Right cardiac atrium (tissue), 5 donors: ENCODE results near the gene CEP162. TPM values are rescaled to one million over a fixed set of nuclear protein-coding genes. Genes with fewer than 3 reads are reported as not detected.
"Not testable (repeated sequence)": the region's sequence is repeated elsewhere in the genome, so short reads cannot be mapped to it uniquely, and the experiment has no call there.

ENCODE experiments used
- ATAC-seq, 2 donors: fragments of 200-7000 bp; cut with Tn5 transposase; one replicate each; pipeline versions ENCODE4 v1.8.0 to v1.9.1; 2020; ENCODE audit warnings: moderate library complexity in 2 of 2, mild to moderate bottlenecking in 1 of 2
- DNase-seq, 3 donors: peaks; one replicate each; pipeline ENCODE4 v3.0.0-alpha.2; 2020
- H3K27ac ChIP-seq: one replicate; pipeline ENCODE4 v1.5.1; 2013; ENCODE audit warnings: mild to moderate bottlenecking, low read length, control low read depth, moderate library complexity
- H3K27me3 ChIP-seq: one replicate; pipeline ENCODE4 v1.6.1; 2013; ENCODE audit not compliant: control insufficient read depth, insufficient read depth
- H3K4me1 ChIP-seq: one replicate; pipeline ENCODE4 v1.6.1; 2013; ENCODE audit warnings: low read length; ENCODE audit not compliant: control insufficient read depth, insufficient read depth
- H3K4me3 ChIP-seq: one replicate; pipeline ENCODE4 v1.5.1; 2013; ENCODE audit warnings: low read length, control low read depth
- H3K9me3 ChIP-seq: one replicate; pipeline ENCODE4 v1.6.1; 2013; ENCODE audit warnings: low read length; ENCODE audit not compliant: control insufficient read depth
- WGBS: extraction: QIAGEN DNeasy Blood & Tissue Kit; methylation state at CpG from one replicate; pipeline ENCODE4 v1.1.7; 2013; 5-methylcytosine and 5-hydroxymethylcytosine counted together
- intact Hi-C, 4 donors: fragments of 100-400 bp; cut with DNase I; formaldehyde crosslinking; loops; one replicate each; pipeline versions ENCODE4 v1.11.0 to v1.14.0; 2022 to 2023
- polyA plus RNA-seq: library from polyadenylated mRNA; stranded (reverse); fragments of 200-250 nt; gene quantifications from one replicate; pipeline ENCODE4 v1.2.3, GENCODE V29; 2013
- total RNA-seq, 4 donors: library from RNA; stranded (reverse); fragmentation: NEBNext Ultra II Directional; extraction: Animal tissue kit (Norgen Biotek cat#: 25700); gene quantifications; one replicate each; pipeline ENCODE4 v1.2.1, GENCODE V29; 2021
- donor health status: healthy with polysubstance abuse.
- donor health status: DM: no; HTN: yes; CAD: no.
- donor health status: DM: no; HTN: no; CAD: no.
- donor health status: DM: no; HTN: yes; CAD: no; lungs with severe emphysema.
- donor health status: DM: yes; HTN: yes; CAD: no.

Gene CEP162
- total and polyA plus RNA-seq, 5 donors = 3.0 to 6.0 (median 4.7) TPM

DNA sequence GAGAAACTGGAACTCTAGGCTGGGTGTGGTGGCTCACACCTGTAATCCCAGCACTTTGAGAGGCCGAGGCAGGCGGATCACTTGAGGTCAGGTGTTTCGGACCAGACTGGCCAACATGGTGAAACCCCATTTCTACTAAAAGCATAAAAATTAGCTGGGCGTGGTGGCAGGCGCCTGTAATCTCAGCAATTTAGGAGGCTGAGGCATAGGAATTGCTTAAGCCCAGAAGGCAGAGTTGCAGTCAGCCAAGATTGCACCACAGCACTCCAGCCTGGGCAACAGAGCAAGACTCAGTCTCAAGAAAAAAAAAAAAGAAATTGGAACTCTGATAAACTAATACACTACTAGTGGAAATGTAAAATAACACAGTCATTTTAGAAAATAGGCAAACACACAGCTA, 3.8 kb downstream of the CEP162 start:
- H3K27ac ChIP-seq, H3K4me3 ChIP-seq, DNase-seq, H3K4me1 ChIP-seq, ATAC-seq, H3K27me3 ChIP-seq, H3K9me3 ChIP-seq: not testable (repeated sequence)
- 96% methylated on average over 5 of the region's 5 CpGs for WGBS
- intact Hi-C loops = loop anchor here in 1 of 4 donors (5.0 kb wide), 1 partner anchor 341 kb away; no protein-coding TSS in a partner anchor

DNA sequence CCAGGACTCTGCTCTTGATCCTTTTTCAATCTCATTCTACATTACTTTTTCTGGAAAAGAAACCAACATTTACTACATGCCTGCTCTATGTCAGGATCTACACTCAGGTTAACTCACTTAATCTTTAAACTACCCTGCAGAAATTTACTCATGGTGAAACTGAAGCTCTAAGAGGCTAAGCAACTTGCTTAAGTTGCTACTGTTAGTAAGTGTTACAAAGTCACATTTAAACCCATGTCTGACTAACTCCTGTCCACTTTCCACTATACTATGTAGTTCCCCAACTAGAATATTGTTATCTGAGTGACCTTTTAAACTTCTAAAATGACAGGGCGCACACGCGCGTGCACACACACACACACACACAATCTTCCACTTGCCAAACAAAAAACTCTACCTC, 5.0 kb downstream of the CEP162 start:
- 86% methylated on average over 4 of the region's 4 CpGs for WGBS
- intact Hi-C loops = loop anchor here in 1 of 4 donors (5.0 kb wide), 1 partner anchor 340 kb away; no protein-coding TSS in a partner anchor
- DNase-seq = no peak
- H3K27me3 ChIP-seq = no peaks in the 10 kb centered on the region
- no peak overlapping the region for H3K4me3 ChIP-seq
- H3K9me3 ChIP-seq = no peaks in the 10 kb centered on the region
- no peaks in the 10 kb centered on the region for H3K4me1 ChIP-seq
- no peak overlapping the region for H3K27ac ChIP-seq
- no peak for ATAC-seq

DNA sequence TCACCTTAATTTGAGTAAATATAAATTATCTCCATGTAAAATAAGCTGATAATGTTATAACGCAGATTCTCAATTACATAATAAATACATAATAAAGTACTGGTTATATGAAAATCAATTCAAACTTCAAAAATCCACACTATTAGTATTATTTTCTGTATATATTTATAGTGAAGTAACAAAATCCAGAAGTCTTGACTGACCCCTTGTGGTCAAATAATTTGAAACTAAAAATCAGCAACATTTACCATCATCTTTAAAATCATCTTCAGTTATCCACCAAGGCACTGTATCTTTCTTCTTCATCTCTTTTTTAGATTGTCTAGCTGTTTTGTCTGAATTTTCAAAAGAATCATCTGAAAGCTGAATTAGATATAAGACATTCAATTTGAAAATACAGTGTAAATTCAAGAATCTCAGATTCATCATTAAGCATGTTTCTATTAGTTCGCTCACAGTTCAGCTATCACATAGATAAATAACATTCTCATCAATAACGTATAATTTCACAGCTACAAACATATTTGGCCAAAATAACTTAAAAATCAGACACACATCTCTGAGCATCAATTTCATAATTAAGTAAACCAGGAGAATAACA, 6.5 kb downstream of the CEP162 start:
- H3K27ac ChIP-seq = no peak overlapping the region
- WGBS = 74% methylated on average over 3 of the region's 3 CpGs
- intact Hi-C loops = loop anchor here in 2 of 4 donors (2.0 to 5.0 kb wide), 2 partner anchors 338 to 339 kb away; no protein-coding TSS in a partner anchor
- no peak overlapping the region for H3K4me3 ChIP-seq
- DNase-seq (no peak), ATAC-seq (no peak)
- no peaks in the 10 kb centered on the region for H3K9me3 ChIP-seq
- no peaks in the 10 kb centered on the region for H3K4me1 ChIP-seq
- no peaks in the 10 kb centered on the region for H3K27me3 ChIP-seq

DNA sequence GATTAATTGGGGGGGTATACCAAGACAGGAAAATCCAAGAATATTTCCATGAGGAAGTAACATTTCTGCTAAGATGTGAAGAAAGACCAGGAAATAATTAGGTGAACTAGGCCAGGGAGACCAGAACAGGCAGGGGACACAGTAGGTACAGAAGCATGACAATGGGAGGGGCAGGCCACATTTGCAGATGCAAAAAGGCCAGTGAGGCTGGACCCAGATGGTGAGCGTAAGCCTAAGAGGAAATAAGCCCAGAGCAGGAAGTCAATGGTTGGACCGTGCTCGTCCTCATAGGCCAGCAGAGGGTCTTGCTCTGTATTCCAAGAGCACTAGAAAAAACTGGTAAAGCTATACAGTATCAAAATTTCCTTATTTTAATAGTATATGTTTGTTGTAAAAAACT, 9.4 kb downstream of the CEP162 start:
- Histone ChIP-seq H3K27ac (no peak overlapping the region), H3K4me3 (no peak overlapping the region), H3K9me3 (no peaks in the 10 kb centered on the region), H3K4me1 (no peaks in the 10 kb centered on the region), H3K27me3 (no peaks in the 10 kb centered on the region)
- DNase-seq (no peak), ATAC-seq (no peak)
- 54% methylated on average over 3 of the region's 3 CpGs for WGBS
- intact Hi-C loops = loop anchor here in 2 of 4 donors (5.0 kb wide), 1 partner anchor 336 kb away; no protein-coding TSS in a partner anchor

DNA sequence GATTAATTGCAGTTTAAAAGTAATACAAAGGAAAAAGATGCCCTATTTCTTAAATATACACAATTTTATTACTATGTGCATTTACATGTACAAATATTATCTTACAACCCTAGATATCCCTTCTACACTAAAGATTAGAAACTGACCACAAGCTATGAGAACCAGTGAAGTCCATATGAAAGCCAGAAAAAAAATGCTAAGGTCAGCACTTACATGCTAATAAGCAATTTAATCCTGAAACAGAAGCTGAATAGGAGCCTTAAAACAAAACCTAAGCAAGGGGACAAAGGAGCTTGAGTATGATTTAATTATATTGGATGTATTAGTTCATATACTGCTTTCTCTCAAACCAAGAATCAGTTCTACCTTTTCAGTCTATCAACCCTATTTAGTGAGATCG, 14.2 kb downstream of the CEP162 start:
- 93% methylated on average over 1 of the region's 1 CpG for WGBS
- H3K4me1 ChIP-seq = no peaks in the 10 kb centered on the region
- H3K9me3 ChIP-seq = no peaks in the 10 kb centered on the region
- no peak overlapping the region for H3K4me3 ChIP-seq
- ATAC-seq (no peak), DNase-seq (no peak)
- H3K27me3 ChIP-seq = no peaks in the 10 kb centered on the region
- no peak overlapping the region for H3K27ac ChIP-seq
- intact Hi-C loops = no loop called here

DNA sequence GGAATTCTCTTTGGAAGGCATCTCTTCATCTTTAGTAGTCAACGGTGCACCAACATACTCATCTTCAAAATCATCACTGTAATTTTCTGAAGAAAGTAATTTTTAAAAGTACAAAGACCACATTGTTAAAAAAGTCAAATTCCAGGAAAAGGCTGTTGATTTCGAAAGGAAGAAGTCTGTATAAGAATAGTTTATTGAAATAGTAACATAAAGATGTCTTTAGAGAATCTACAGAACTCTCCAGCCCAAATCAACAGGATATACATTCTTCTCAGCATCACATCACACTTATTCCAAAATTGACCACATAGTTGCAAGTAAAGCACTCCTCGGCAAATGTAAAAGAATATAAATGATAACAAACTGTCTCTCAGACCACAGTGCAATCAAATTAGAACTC, 23.4 kb downstream of the CEP162 start:
- Histone ChIP-seq H3K9me3 (no peaks in the 10 kb centered on the region), H3K4me3 (no peak overlapping the region), H3K27me3 (no peaks in the 10 kb centered on the region), H3K4me1 (no peaks in the 10 kb centered on the region), H3K27ac (no peak overlapping the region)
- 80% methylated on average over 3 of the region's 3 CpGs for WGBS
- intact Hi-C loops = no loop called here
- DNase-seq (no peak), ATAC-seq (no peak)

DNA sequence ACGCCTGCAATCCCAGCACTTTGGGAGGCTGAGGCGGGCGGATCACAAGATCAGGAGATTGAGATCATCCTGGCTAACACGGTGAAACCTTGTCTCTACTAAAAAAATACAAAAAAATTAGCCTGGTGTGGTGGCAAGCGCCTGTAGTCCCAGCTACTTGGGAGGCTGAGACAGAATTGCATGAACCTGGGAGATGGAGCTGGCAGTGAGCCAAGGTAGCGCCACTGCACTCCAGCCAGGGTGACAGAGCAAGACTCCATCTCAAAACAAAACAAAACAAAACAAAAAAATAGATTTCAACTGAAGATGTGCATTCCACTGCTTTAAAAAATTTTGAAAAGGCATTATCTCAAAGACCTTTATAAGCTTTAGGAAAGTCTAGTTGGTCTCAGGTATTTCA, 27.5 kb downstream of the CEP162 start:
- intact Hi-C loops, ATAC-seq, H3K27me3 ChIP-seq, DNase-seq, H3K4me3 ChIP-seq, H3K4me1 ChIP-seq, H3K9me3 ChIP-seq, H3K27ac ChIP-seq: not testable (repeated sequence)
- 99% methylated on average over 6 of the region's 6 CpGs for WGBS

DNA sequence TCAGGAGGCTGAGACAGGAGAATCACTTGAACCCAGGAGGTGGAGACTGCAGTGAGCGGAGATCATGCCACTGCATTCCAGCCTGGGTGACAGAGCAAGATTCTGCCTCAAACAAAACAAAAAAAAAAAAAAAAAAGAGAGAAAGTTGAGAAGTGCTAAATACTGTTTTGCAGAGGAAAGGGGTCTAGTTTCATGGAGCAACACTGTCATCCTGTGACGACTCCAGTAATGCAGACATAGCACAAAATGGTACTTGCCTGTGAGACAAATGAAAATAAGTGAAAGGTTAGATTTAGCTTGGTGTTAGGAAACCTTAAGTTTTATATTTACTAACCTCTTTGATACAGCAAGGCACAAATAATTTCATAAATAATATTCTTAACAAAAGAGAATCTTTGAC, 29.7 kb downstream of the CEP162 start:
- 80% methylated on average over 2 of the region's 2 CpGs for WGBS
- no peak for DNase-seq
- ATAC-seq = no peak
- no peak overlapping the region for H3K4me3 ChIP-seq
- H3K27me3 ChIP-seq = no peaks in the 10 kb centered on the region
- no peak overlapping the region for H3K27ac ChIP-seq
- intact Hi-C loops = no loop called here
- no peaks in the 10 kb centered on the region for H3K4me1 ChIP-seq
- no peaks in the 10 kb centered on the region for H3K9me3 ChIP-seq

DNA sequence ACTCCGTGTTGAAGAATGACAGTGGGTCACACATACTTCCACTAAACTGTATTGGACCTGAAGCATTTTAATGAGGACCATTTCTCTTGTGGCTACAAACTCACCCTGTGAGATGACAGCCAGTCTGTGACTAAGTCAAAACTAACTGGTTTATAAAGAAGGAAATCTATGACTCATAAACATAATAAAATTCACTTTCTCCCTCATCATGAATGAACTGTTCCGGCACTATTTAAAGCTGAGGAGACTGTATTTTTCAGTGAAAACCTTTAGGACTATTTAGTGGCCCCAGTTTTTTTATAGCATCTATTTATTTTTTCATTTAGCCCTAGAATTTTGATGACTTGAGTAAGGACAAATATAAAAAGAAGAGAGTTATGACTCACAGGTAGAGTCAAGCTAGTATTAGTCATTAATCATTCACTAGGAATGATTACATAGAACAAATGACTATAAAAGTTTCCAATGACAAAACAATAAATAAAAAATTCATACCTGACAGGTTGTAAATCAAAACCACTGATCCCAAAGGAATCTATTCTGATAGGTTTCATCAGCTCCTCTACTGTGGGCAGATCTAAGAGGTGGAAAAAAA, 34.2 kb downstream of the CEP162 start:
- intact Hi-C loops = no loop called here
- DNase-seq = no peak
- no peak for ATAC-seq
- 90% methylated on average over 2 of the region's 2 CpGs for WGBS
- Histone ChIP-seq H3K9me3 (no peaks in the 10 kb centered on the region), H3K27me3 (no peaks in the 10 kb centered on the region), H3K27ac (no peak overlapping the region), H3K4me3 (no peak overlapping the region), H3K4me1 (no peaks in the 10 kb centered on the region)

DNA sequence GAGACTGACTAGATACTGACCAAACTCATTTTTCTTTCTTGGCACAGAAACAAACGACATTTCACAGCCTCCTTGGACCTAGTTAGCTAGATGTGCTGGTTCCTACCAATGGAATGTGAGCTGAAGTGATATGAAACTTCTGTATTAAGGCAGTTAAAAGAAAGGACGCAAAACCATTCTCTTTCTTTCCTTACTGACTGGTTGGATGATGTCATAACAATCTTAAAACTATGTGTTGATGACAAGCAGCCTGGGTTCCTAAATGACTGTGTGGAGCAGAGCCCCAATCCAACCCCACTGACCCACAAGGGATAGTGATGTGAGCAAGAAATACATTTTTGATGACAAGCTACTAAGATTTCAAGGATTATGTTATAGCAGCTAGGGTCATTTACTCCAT, 35.6 kb downstream of the CEP162 start:
- H3K27ac ChIP-seq = no peak overlapping the region
- WGBS = 94% methylated on average over 2 of the region's 2 CpGs
- no peaks in the 10 kb centered on the region for H3K9me3 ChIP-seq
- intact Hi-C loops = no loop called here
- DNase-seq (no peak), ATAC-seq (no peak)
- no peaks in the 10 kb centered on the region for H3K4me1 ChIP-seq
- no peak overlapping the region for H3K4me3 ChIP-seq
- no peaks in the 10 kb centered on the region for H3K27me3 ChIP-seq

DNA sequence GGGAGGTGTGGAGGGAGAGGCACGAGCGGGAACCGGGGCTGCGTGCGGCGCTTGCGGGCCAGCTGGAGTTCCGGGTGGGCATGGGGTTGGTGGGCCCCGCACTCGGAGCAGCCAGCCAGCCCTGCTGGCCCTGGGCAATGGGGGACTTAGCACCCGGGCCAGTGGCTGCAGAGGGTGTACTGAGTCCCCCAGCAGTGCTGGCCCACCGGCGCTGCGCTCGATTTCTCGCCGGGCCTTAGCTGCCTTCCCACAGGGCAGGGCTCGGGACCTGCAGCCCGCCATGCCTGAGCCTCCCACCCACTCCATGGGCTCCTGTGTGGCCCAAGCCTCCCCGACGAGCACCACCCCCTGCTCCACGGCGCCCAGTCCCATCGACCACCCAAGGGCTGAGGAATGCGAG, 38.1 kb downstream of the CEP162 start:
- DNase-seq, H3K4me3 ChIP-seq, H3K9me3 ChIP-seq, H3K27me3 ChIP-seq, intact Hi-C loops, ATAC-seq, H3K27ac ChIP-seq, H3K4me1 ChIP-seq: not testable (repeated sequence)
- WGBS = 97% methylated on average over 21 of the region's 25 CpGs
